Nephron progenitor cell (in vitro differentiated cells): ENCODE results near the gene KCNAB2.

Source experiments
- DNase-seq: peaks from one replicate; pipeline ENCODE4 v3.0.0; 2021
- H3K27ac Mint-ChIP-seq: 2 replicates; pipeline ENCODE4 v1.8.0; 2021; ENCODE audit warnings: mild to moderate bottlenecking, moderate library complexity, mixed read lengths
- H3K27me3 Mint-ChIP-seq: 2 replicates; pipeline ENCODE4 v1.8.0; 2021; ENCODE audit warnings: mild to moderate bottlenecking, low read depth, mixed read lengths; ENCODE audit not compliant: poor library complexity
- H3K36me3 Mint-ChIP-seq: 2 replicates; pipeline ENCODE4 v1.8.0; 2021; ENCODE audit warnings: low read depth, mixed read lengths
- H3K4me1 Mint-ChIP-seq: 2 replicates; pipeline ENCODE4 v1.8.0; 2021; ENCODE audit warnings: mixed read lengths
- H3K4me3 Mint-ChIP-seq: 2 replicates; pipeline ENCODE4 v1.8.0; 2021; ENCODE audit warnings: mild to moderate bottlenecking, moderate library complexity, mixed read lengths
- H3K9me3 Mint-ChIP-seq: 2 replicates; pipeline ENCODE4 v1.8.0; 2021; ENCODE audit warnings: mild to moderate bottlenecking, moderate library complexity, mixed read lengths
- TF ChIP-seq, protein P1 (sequence below): fragments of 200-600 bp; sonication (generic); IDR thresholded peaks from 2 replicates; pipeline ENCODE4 v1.5.0; 2021; ENCODE audit warnings: antibody characterized with exemption

The KCNAB2 gene

DNA sequence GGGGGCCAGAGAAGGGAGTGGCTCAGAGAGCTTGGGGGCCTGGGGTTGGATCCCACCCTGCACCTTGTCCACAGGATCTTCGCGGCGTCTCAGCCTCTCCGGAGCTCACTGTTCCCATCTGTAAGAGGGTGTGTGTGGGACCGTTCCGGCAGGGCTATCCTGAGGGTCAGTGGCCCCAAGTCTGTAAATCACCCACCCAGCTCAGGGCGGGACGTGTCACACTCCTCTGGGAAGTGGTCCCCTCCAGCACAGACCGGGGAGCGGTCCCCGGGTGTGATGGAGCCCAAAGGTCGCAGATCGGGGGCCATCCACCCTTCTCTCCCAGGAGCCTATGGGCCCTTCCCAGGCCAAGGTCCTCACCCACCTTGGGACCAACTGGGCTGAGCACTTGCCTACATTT is 40.0 kb downstream of the KCNAB2 start:
- peaks cover 7% of the 10 kb centered on the region for H3K27me3 Mint-ChIP-seq
- no peaks in the 10 kb centered on the region for H3K9me3 Mint-ChIP-seq
- H3K36me3 Mint-ChIP-seq: no peaks in the 10 kb centered on the region
- no peak overlapping the region for H3K4me3 Mint-ChIP-seq
- DNase-seq: no peak
- TF ChIP-seq, protein P1, sequence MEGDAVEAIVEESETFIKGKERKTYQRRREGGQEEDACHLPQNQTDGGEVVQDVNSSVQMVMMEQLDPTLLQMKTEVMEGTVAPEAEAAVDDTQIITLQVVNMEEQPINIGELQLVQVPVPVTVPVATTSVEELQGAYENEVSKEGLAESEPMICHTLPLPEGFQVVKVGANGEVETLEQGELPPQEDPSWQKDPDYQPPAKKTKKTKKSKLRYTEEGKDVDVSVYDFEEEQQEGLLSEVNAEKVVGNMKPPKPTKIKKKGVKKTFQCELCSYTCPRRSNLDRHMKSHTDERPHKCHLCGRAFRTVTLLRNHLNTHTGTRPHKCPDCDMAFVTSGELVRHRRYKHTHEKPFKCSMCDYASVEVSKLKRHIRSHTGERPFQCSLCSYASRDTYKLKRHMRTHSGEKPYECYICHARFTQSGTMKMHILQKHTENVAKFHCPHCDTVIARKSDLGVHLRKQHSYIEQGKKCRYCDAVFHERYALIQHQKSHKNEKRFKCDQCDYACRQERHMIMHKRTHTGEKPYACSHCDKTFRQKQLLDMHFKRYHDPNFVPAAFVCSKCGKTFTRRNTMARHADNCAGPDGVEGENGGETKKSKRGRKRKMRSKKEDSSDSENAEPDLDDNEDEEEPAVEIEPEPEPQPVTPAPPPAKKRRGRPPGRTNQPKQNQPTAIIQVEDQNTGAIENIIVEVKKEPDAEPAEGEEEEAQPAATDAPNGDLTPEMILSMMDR: no peak
- H3K4me1 Mint-ChIP-seq: peaks cover 52% of the 10 kb centered on the region
- no peak overlapping the region for H3K27ac Mint-ChIP-seq

GRCh38 chr1:6086358-6086757 is 40.7 kb downstream of the KCNAB2 start:
- Mint-ChIP-seq H3K27me3 (peaks cover 13% of the 10 kb centered on the region), H3K4me3 (no peak overlapping the region), H3K27ac (no peak overlapping the region), H3K36me3 (no peaks in the 10 kb centered on the region), H3K4me1 (peaks cover 59% of the 10 kb centered on the region), H3K9me3 (no peaks in the 10 kb centered on the region)
- TF ChIP-seq, protein P1: no peak
- DNase-seq: no peak

- Mint-ChIP-seq H3K27me3 (peaks cover 14% of the 10 kb centered on the region), H3K4me3 (no peak overlapping the region), H3K4me1 (peaks cover 59% of the 10 kb centered on the region), H3K36me3 (no peaks in the 10 kb centered on the region), H3K9me3 (no peaks in the 10 kb centered on the region), H3K27ac (no peak overlapping the region)
- TF ChIP-seq, protein P1: no peak
- no peak for DNase-seq
These were observed 41.2 kb downstream of the KCNAB2 start for GRCh38 chr1:6086762-6087376.

DNA sequence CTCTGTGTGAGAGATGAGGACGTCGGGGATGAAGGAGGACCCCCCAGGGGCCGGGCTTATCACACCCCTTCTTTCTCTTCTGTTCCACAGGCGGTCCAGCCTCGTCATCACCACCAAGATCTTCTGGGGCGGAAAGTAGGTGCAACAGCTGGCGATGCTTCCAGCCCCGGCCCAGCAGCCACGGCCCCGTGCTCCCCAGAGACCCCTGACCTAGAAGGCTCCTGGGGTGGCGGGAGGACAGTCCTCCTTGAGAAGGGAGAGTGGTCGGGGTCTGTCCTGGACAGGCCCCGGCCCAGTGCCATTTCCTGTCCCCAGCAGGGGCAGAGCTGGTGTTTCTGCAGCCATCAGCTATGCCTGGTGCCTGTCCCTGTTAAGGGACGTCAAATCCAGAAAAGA is 41.7 kb downstream of the KCNAB2 start:
- no peak overlapping the region for H3K4me3 Mint-ChIP-seq
- H3K27me3 Mint-ChIP-seq: peaks cover 19% of the 10 kb centered on the region
- H3K9me3 Mint-ChIP-seq: no peaks in the 10 kb centered on the region
- H3K36me3 Mint-ChIP-seq: no peaks in the 10 kb centered on the region
- no peak overlapping the region for H3K27ac Mint-ChIP-seq
- TF ChIP-seq, protein P1: no peak
- H3K4me1 Mint-ChIP-seq: peaks cover 60% of the 10 kb centered on the region
- DNase-seq: no peak

- Mint-ChIP-seq H3K36me3 (no peaks in the 10 kb centered on the region), H3K9me3 (no peaks in the 10 kb centered on the region), H3K4me3 (no peak overlapping the region), H3K4me1 (peaks cover 63% of the 10 kb centered on the region), H3K27ac (no peak overlapping the region), H3K27me3 (peaks cover 20% of the 10 kb centered on the region)
- DNase-seq: no peak
- TF ChIP-seq, protein P1: no peak
These were observed 42.3 kb downstream of the KCNAB2 start for GRCh38 chr1:6087958-6088357.

GRCh38 chr1:6088956-6089355 is 43.3 kb downstream of the KCNAB2 start:
- no peaks in the 10 kb centered on the region for H3K9me3 Mint-ChIP-seq
- TF ChIP-seq, protein P1: no peak
- H3K4me3 Mint-ChIP-seq: no peak overlapping the region
- DNase-seq: no peak
- H3K36me3 Mint-ChIP-seq: no peaks in the 10 kb centered on the region
- H3K4me1 Mint-ChIP-seq: peaks cover 65% of the 10 kb centered on the region
- no peak overlapping the region for H3K27ac Mint-ChIP-seq
- peaks cover 13% of the 10 kb centered on the region for H3K27me3 Mint-ChIP-seq
